H9 (cell line): ENCODE results near the gene DHRS2. TPM values are rescaled to one million over a fixed set of nuclear protein-coding genes. Genes with fewer than 3 reads are reported as not detected.
"Not testable (repeated sequence)": the region's sequence is repeated elsewhere in the genome, so short reads cannot be mapped to it uniquely, and the experiment has no call there.

Experiments used
- DNase-seq: peaks from one replicate; pipeline ENCODE4 v3.0.0-alpha.2; 2017
- H2AFZ ChIP-seq: one replicate; pipeline ENCODE4 v1.6.1; 2013; ENCODE audit warnings: mild to moderate bottlenecking, low read length, control low read depth, moderate library complexity
- H2AK5ac ChIP-seq: 2 replicates; pipeline ENCODE4 v1.6.1; 2013; ENCODE audit warnings: low read length, control low read depth, mixed read lengths; ENCODE audit not compliant: insufficient read length
- H2BK120ac ChIP-seq: one replicate; pipeline ENCODE4 v1.6.1; 2013; ENCODE audit warnings: low read depth, mild to moderate bottlenecking, low read length, control low read depth, inconsistent platforms; ENCODE audit not compliant: poor library complexity, severe bottlenecking
- H2BK12ac ChIP-seq: 2 replicates; pipeline ENCODE4 v1.6.1; 2013; ENCODE audit warnings: low read length, control low read depth, mixed read lengths, low read depth; ENCODE audit not compliant: insufficient read length
- H2BK15ac ChIP-seq: 2 replicates; pipeline ENCODE4 v1.6.1; 2013; ENCODE audit warnings: low read depth, low read length, control low read depth
- H2BK20ac ChIP-seq: one replicate; pipeline ENCODE4 v1.6.1; 2013; ENCODE audit warnings: low read depth, mild to moderate bottlenecking, low read length, control low read depth, inconsistent platforms; ENCODE audit not compliant: poor library complexity, severe bottlenecking
- H2BK5ac ChIP-seq: 2 replicates; pipeline ENCODE4 v1.6.1; 2013; ENCODE audit warnings: low read length, control low read depth, mixed read lengths; ENCODE audit not compliant: insufficient read length
- H3K14ac ChIP-seq: 2 replicates; pipeline ENCODE4 v1.6.1; 2013; ENCODE audit warnings: low read length, control low read depth; ENCODE audit not compliant: insufficient read depth
- H3K18ac ChIP-seq: 2 replicates; pipeline ENCODE4 v1.6.1; 2013; ENCODE audit warnings: low read depth, mild to moderate bottlenecking, mixed read lengths, low read length, control low read depth; ENCODE audit not compliant: insufficient read length
- H3K23ac ChIP-seq: 2 replicates; pipeline ENCODE4 v1.6.1; 2013; ENCODE audit warnings: low read length, control low read depth, mixed read lengths, low read depth; ENCODE audit not compliant: insufficient read length
- H3K23me2 ChIP-seq: 2 replicates; pipeline ENCODE4 v1.6.1; 2013; ENCODE audit warnings: low read depth, mild to moderate bottlenecking, mixed read lengths, low read length, control low read depth; ENCODE audit not compliant: insufficient read length, poor library complexity, severe bottlenecking
- H3K27ac ChIP-seq: 2 replicates; pipeline ENCODE4 v1.5.1; 2013; ENCODE audit warnings: low read length, control low read depth, mixed read lengths, low read depth; ENCODE audit not compliant: insufficient read length
- H3K27me3 ChIP-seq: 2 replicates; pipeline ENCODE4 v1.6.1; 2013; ENCODE audit warnings: low read length, control low read depth, inconsistent platforms; ENCODE audit not compliant: insufficient read depth
- H3K4ac ChIP-seq: 2 replicates; pipeline ENCODE4 v1.6.1; 2013; ENCODE audit warnings: low read depth, mild to moderate bottlenecking, control low read depth, inconsistent platforms, low read length, moderate library complexity
- H3K4me1 ChIP-seq: 2 replicates; pipeline ENCODE4 v1.6.1; 2013; ENCODE audit warnings: low read length, control low read depth, inconsistent platforms; ENCODE audit not compliant: insufficient read depth
- H3K4me2 ChIP-seq: 2 replicates; pipeline ENCODE4 v1.6.1; 2013; ENCODE audit warnings: low read length, control low read depth, mixed read lengths; ENCODE audit not compliant: insufficient read length, insufficient read depth
- H3K56ac ChIP-seq: 2 replicates; pipeline ENCODE4 v1.6.1; 2013; ENCODE audit warnings: low read depth, mild to moderate bottlenecking, mixed read lengths, low read length, control low read depth; ENCODE audit not compliant: insufficient read length
- H3K79me1 ChIP-seq: 2 replicates; pipeline ENCODE4 v1.6.1; 2013; ENCODE audit warnings: low read depth, mild to moderate bottlenecking, moderate library complexity, low read length, control low read depth, inconsistent platforms; ENCODE audit not compliant: insufficient read depth, poor library complexity, severe bottlenecking
- H3K79me2 ChIP-seq: 2 replicates; pipeline ENCODE4 v1.6.1; 2013; ENCODE audit warnings: low read length, control low read depth, inconsistent platforms; ENCODE audit not compliant: insufficient read depth
- H3K9ac ChIP-seq: 2 replicates; pipeline ENCODE4 v1.6.1; 2013; ENCODE audit warnings: low read length, control low read depth, mixed read lengths; ENCODE audit not compliant: insufficient read length; ENCODE audit errors: extremely low read depth
- H3K9me3 ChIP-seq: one replicate; pipeline ENCODE4 v1.6.1; 2013; ENCODE audit warnings: low read depth, low read length, inconsistent platforms; ENCODE audit not compliant: control insufficient read depth
- H3T11ph ChIP-seq: one replicate; pipeline ENCODE4 v1.6.1; 2013; ENCODE audit warnings: mild to moderate bottlenecking, low read length, control low read depth, inconsistent platforms
- H4K20me1 ChIP-seq: one replicate; pipeline ENCODE4 v1.6.1; 2013; ENCODE audit not compliant: control insufficient read depth, insufficient read length, insufficient read depth
- H4K5ac ChIP-seq: 2 replicates; pipeline ENCODE4 v1.6.1; 2013; ENCODE audit warnings: low read depth, mild to moderate bottlenecking, mixed read lengths, low read length, control low read depth; ENCODE audit not compliant: insufficient read length
- H4K8ac ChIP-seq: replicated peaks from 2 replicates; pipeline ENCODE4 v1.6.1; 2013; ENCODE audit warnings: low read length, control low read depth, mixed read lengths, low read depth; ENCODE audit not compliant: insufficient read length
- H4K91ac ChIP-seq: 2 replicates; pipeline ENCODE4 v1.6.1; 2013; ENCODE audit warnings: low read depth, mild to moderate bottlenecking, moderate library complexity, mixed read lengths, low read length, control low read depth; ENCODE audit not compliant: insufficient read length
- H3K27ac Mint-ChIP-seq, 3 experiments: 2 replicates in 2 of 3; 3 replicates in 1 of 3; pipeline ENCODE4 v1.8.0; 2020 to 2021; ENCODE audit warnings: mixed read lengths in 3 of 3, mild to moderate bottlenecking in 1 of 3, moderate library complexity in 1 of 3
- H3K27me3 Mint-ChIP-seq: 2 replicates; pipeline ENCODE4 v1.8.0; 2021; ENCODE audit warnings: low read depth, mild to moderate bottlenecking, moderate library complexity, mixed read lengths
- H3K36me3 Mint-ChIP-seq, 3 experiments: 2 replicates in 2 of 3; 3 replicates in 1 of 3; pipeline ENCODE4 v1.8.0; 2020 to 2021; ENCODE audit warnings: low read depth in 3 of 3, mixed read lengths in 3 of 3; ENCODE audit not compliant: insufficient read depth in 1 of 3
- H3K4me1 Mint-ChIP-seq, 2 experiments: 2 replicates each; pipeline ENCODE4 v1.8.0; 2020; ENCODE audit warnings: mixed read lengths in 2 of 2
- H3K4me3 Mint-ChIP-seq, 2 experiments: 2 replicates in 1 of 2; 3 replicates in 1 of 2; pipeline ENCODE4 v1.8.0; 2020 to 2021; ENCODE audit warnings: mild to moderate bottlenecking in 2 of 2, mixed read lengths in 2 of 2, moderate library complexity in 1 of 2
- H3K9me3 Mint-ChIP-seq, 2 experiments: 2 replicates in 1 of 2; 3 replicates in 1 of 2; pipeline ENCODE4 v1.8.0; 2020; ENCODE audit warnings: mild to moderate bottlenecking in 2 of 2, mixed read lengths in 2 of 2, moderate library complexity in 1 of 2
- WGBS: extraction: QIAGEN DNeasy Blood & Tissue Kit; methylation state at CpG from one replicate; pipeline ENCODE4 v1.1.7; 2013; ENCODE audit warnings: missing lambda C conversion rate, low lambda C conversion rate, mixed read lengths; ENCODE audit not compliant: insufficient read length; ENCODE audit errors: extremely low coverage; 5-methylcytosine and 5-hydroxymethylcytosine counted together
- total RNA-seq: library from RNA; stranded (reverse); gene quantifications from 2 replicates; pipeline ENCODE4 v1.2.1, GENCODE V29; 2021

DHRS2 gene
- total RNA-seq, 1 experiment from 2014 or later = 0.66 TPM

DNA sequence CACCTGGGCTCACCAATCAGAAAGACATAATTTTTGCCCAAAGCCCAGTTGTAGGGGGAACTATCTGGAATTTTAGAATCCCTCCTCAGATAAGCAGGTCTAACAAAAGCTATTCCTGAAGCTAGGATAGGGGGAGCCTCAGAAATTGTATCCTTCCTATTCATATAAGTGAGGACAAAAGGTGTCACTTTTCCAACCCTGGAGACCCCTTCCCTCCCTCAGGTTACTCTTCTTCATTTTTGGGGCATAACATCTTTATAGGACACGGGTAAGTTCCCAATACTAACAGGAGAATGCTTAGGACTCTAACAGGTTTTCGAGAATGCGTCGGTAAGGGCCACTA lies 1.1 kb downstream of the DHRS2 start:
- not testable (repeated sequence) for H2AFZ ChIP-seq, H3K9ac ChIP-seq, H3K4ac ChIP-seq, H3T11ph ChIP-seq, H3K27me3 ChIP-seq, H2BK20ac ChIP-seq, H3K14ac ChIP-seq, H3K23ac ChIP-seq, H2BK12ac ChIP-seq, H2BK120ac ChIP-seq, H2BK15ac ChIP-seq, H3K23me2 ChIP-seq, H4K5ac ChIP-seq, H3K79me1 ChIP-seq, H3K79me2 ChIP-seq, H3K9me3 ChIP-seq, H3K27me3 Mint-ChIP-seq, H4K8ac ChIP-seq, H3K4me3 Mint-ChIP-seq, H2BK5ac ChIP-seq, H3K18ac ChIP-seq, H3K4me1 ChIP-seq, H4K91ac ChIP-seq, DNase-seq, H4K20me1 ChIP-seq, H3K27ac ChIP-seq, H2AK5ac ChIP-seq, H3K27ac Mint-ChIP-seq, H3K36me3 Mint-ChIP-seq, H3K4me2 ChIP-seq, H3K56ac ChIP-seq
- peaks cover 7 to 32% of the 10 kb centered on the region in 2 experiments; a peak in 4 of 5 replicates for H3K9me3 Mint-ChIP-seq
- peaks cover 4 to 13% of the 10 kb centered on the region in 2 experiments for H3K4me1 Mint-ChIP-seq
- no CpG with 5 or more reads among the region's 4 CpGs for WGBS

DNA sequence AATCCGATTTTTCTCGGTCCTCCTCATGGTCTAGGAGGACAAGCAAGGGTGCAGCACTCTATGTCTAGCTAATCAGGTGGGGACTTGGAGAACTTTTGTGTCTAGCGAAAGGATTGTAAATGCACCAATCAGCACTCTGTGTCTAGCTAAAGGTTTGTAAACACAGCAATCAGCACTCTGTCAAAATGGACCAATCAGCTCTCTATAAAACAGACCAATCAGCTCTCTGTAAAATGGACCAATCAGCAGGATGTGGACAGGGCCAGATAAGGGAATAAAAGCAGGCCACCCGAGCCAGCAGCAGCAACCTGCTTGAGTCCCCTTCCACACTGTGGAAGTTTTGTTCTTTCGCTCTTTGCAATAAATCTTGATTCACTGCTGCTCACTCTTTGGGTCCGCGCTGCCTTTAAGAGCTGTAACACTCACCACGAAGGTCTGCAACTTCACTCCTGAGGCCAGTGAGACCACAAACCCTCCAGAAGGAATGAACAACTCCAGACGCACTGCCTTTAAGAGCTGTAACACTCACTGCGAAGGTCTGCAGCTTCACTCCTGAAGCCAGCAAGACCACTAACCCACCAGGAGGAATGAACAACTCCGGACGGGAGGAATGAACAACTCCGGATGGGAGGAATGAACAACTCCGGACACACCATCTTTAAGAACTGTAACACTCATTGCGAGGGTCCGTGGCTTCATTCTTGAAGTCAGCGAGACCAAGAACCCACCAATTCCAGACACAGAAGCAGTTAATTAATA lies 1.7 kb downstream of the DHRS2 start:
- not testable (repeated sequence) for H2BK15ac ChIP-seq, H3K23me2 ChIP-seq, H3K27me3 Mint-ChIP-seq, H3K4me1 ChIP-seq, H2BK120ac ChIP-seq, H2AK5ac ChIP-seq, H2BK20ac ChIP-seq, H3K14ac ChIP-seq, H2BK12ac ChIP-seq, H3K4me2 ChIP-seq, H3K9ac ChIP-seq, H3K4ac ChIP-seq, H3T11ph ChIP-seq, H4K20me1 ChIP-seq, H3K23ac ChIP-seq, H3K27me3 ChIP-seq, H3K79me2 ChIP-seq, DNase-seq, H3K27ac ChIP-seq, H3K9me3 ChIP-seq, H4K5ac ChIP-seq, H4K8ac ChIP-seq, H2BK5ac ChIP-seq, H2AFZ ChIP-seq, H3K36me3 Mint-ChIP-seq, H4K91ac ChIP-seq, H3K79me1 ChIP-seq, H3K4me3 Mint-ChIP-seq, H3K56ac ChIP-seq, H3K18ac ChIP-seq
- Mint-ChIP-seq H3K27ac (peak overlapping the region in 1 of 3 experiments; percentile 15; a peak in 1 of 7 replicates), H3K4me1 (peaks cover 2 to 10% of the 10 kb centered on the region in 2 experiments; a peak in 3 of 4 replicates), H3K9me3 (peaks cover 7 to 32% of the 10 kb centered on the region in 2 experiments; a peak in 4 of 5 replicates)
- WGBS = no CpG with 5 or more reads among the region's 17 CpGs
